ENCODE data around the gene CLEC4G. TPM values are rescaled to one million over a fixed set of nuclear protein-coding genes. Genes with fewer than 3 reads are reported as not detected.
"Not testable (repeated sequence)": the region's sequence is repeated elsewhere in the genome, so short reads cannot be mapped to it uniquely, and the experiment has no call there.

The CLEC4G gene
- total RNA-seq (0.48 TPM), polyA plus RNA-seq (1.1 TPM)

GRCh38 chr19:7732045-7732444, at the start of gene CLEC4G:
CLEC4G (minus strand) TSS chr19:7732110; CDS start chr19:7732102, 8 bp downstream.
- DNase-seq (ENCODE audit: extremely low spot score) = no peak
- Histone ChIP-seq H3K4me1 (ENCODE audit: insufficient read depth) (no peaks in the 10 kb centered on the region), H3K27ac (ENCODE audit: low read depth) (no peak within 1 kb of the TSS), H3K4me3 (ENCODE audit: low read depth, low read length) (no peak within 1 kb of the TSS), H3K36me3 (ENCODE audit: insufficient read depth) (no peaks in the 10 kb centered on the region)
- 57% methylated on average over 9 of the region's 9 CpGs for WGBS

- DNase-seq (ENCODE audit: extremely low spot score) = no peak
Observed at GRCh38 chr19:7781157-7781556, 49.2 kb upstream of the CLEC4G start.

GRCh38 chr19:7779631-7780486, 47.9 kb upstream of the CLEC4G start:
- H3K27ac ChIP-seq (ENCODE audit: low read depth) = no peak overlapping the region
- no peak for DNase-seq (ENCODE audit: extremely low spot score)
- no peak overlapping the region for H3K4me3 ChIP-seq (ENCODE audit: low read depth, low read length)
- WGBS = 71% methylated on average over 26 of the region's 26 CpGs
- no peaks in the 10 kb centered on the region for H3K36me3 ChIP-seq (ENCODE audit: insufficient read depth)
- no peaks in the 10 kb centered on the region for H3K4me1 ChIP-seq (ENCODE audit: insufficient read depth)

More at GRCh38 chr19:7781157-7781556, 49.2 kb upstream of the CLEC4G start:
- no peak overlapping the region for H3K4me3 ChIP-seq (ENCODE audit: low read depth, low read length)
- no peak overlapping the region for H3K27ac ChIP-seq (ENCODE audit: low read depth)
- H3K4me1 ChIP-seq (ENCODE audit: insufficient read depth) = no peaks in the 10 kb centered on the region
- no peaks in the 10 kb centered on the region for H3K36me3 ChIP-seq (ENCODE audit: insufficient read depth)
- 27% methylated on average over 12 of the region's 12 CpGs for WGBS

GRCh38 chr19:7778081-7778480, 46.2 kb upstream of the CLEC4G start:
- 67% methylated on average over 5 of the region's 5 CpGs for WGBS
- H3K4me1 ChIP-seq (ENCODE audit: insufficient read depth) = no peaks in the 10 kb centered on the region
- no peak overlapping the region for H3K4me3 ChIP-seq (ENCODE audit: low read depth, low read length)
- no peak for DNase-seq (ENCODE audit: extremely low spot score)
- H3K36me3 ChIP-seq (ENCODE audit: insufficient read depth) = no peaks in the 10 kb centered on the region
- H3K27ac ChIP-seq (ENCODE audit: low read depth) = no peak overlapping the region

- Histone ChIP-seq H3K36me3 (ENCODE audit: insufficient read depth) (no peaks in the 10 kb centered on the region), H3K27ac (ENCODE audit: low read depth) (no peak overlapping the region), H3K4me3 (ENCODE audit: low read depth, low read length) (no peak overlapping the region), H3K4me1 (ENCODE audit: insufficient read depth) (no peaks in the 10 kb centered on the region)
- WGBS = 90% methylated on average over 9 of the region's 9 CpGs
- DNase-seq (ENCODE audit: extremely low spot score) = no peak
Observed at GRCh38 chr19:7775761-7776160, 43.9 kb upstream of the CLEC4G start.

GRCh38 chr19:7773841-7774240, 41.9 kb upstream of the CLEC4G start:
- Histone ChIP-seq H3K4me3 (ENCODE audit: low read depth, low read length) (no peak overlapping the region), H3K4me1 (ENCODE audit: insufficient read depth) (no peaks in the 10 kb centered on the region), H3K27ac (ENCODE audit: low read depth) (no peak overlapping the region), H3K36me3 (ENCODE audit: insufficient read depth) (no peaks in the 10 kb centered on the region)
- DNase-seq (ENCODE audit: extremely low spot score) = no peak
- 69% methylated on average over 9 of the region's 9 CpGs for WGBS

- no peak for DNase-seq (ENCODE audit: extremely low spot score)
- Histone ChIP-seq H3K4me3 (ENCODE audit: low read depth, low read length) (no peak overlapping the region), H3K36me3 (ENCODE audit: insufficient read depth) (no peaks in the 10 kb centered on the region), H3K27ac (ENCODE audit: low read depth) (no peak overlapping the region), H3K4me1 (ENCODE audit: insufficient read depth) (no peaks in the 10 kb centered on the region)
- 36% methylated on average over 8 of the region's 8 CpGs for WGBS
Observed at GRCh38 chr19:7772752-7773291, 40.9 kb upstream of the CLEC4G start.

GRCh38 chr19:7771072-7771471, 39.2 kb upstream of the CLEC4G start:
- 72% methylated on average over 8 of the region's 8 CpGs for WGBS

GRCh38 chr19:7769171-7769570, 37.3 kb upstream of the CLEC4G start:
- H3K4me1 ChIP-seq (ENCODE audit: insufficient read depth) = no peaks in the 10 kb centered on the region
- H3K27ac ChIP-seq (ENCODE audit: low read depth) = no peak overlapping the region
- WGBS = 68% methylated on average over 2 of the region's 2 CpGs
- no peaks in the 10 kb centered on the region for H3K36me3 ChIP-seq (ENCODE audit: insufficient read depth)
- H3K4me3 ChIP-seq (ENCODE audit: low read depth, low read length) = no peak overlapping the region
- DNase-seq (ENCODE audit: extremely low spot score) = no peak

More at GRCh38 chr19:7771072-7771471, 39.2 kb upstream of the CLEC4G start:
- H3K27ac ChIP-seq (ENCODE audit: low read depth) = no peak overlapping the region
- no peaks in the 10 kb centered on the region for H3K4me1 ChIP-seq (ENCODE audit: insufficient read depth)
- no peaks in the 10 kb centered on the region for H3K36me3 ChIP-seq (ENCODE audit: insufficient read depth)
- no peak overlapping the region for H3K4me3 ChIP-seq (ENCODE audit: low read depth, low read length)
- DNase-seq (ENCODE audit: extremely low spot score) = no peak

GRCh38 chr19:7767487-7767886, 35.6 kb upstream of the CLEC4G start:
- WGBS = 72% methylated on average over 4 of the region's 4 CpGs

GRCh38 chr19:7766535-7766934, 34.6 kb upstream of the CLEC4G start:
- WGBS = 64% methylated on average over 11 of the region's 11 CpGs
- Histone ChIP-seq H3K4me3 (ENCODE audit: low read depth, low read length) (no peak overlapping the region), H3K4me1 (ENCODE audit: insufficient read depth) (no peaks in the 10 kb centered on the region), H3K27ac (ENCODE audit: low read depth) (no peak overlapping the region), H3K36me3 (ENCODE audit: insufficient read depth) (no peaks in the 10 kb centered on the region)
- DNase-seq (ENCODE audit: extremely low spot score) = no peak

More at GRCh38 chr19:7767487-7767886, 35.6 kb upstream of the CLEC4G start:
- H3K36me3 ChIP-seq (ENCODE audit: insufficient read depth) = no peaks in the 10 kb centered on the region
- H3K27ac ChIP-seq (ENCODE audit: low read depth) = no peak overlapping the region
- H3K4me1 ChIP-seq (ENCODE audit: insufficient read depth) = no peaks in the 10 kb centered on the region
- DNase-seq (ENCODE audit: extremely low spot score) = no peak
- H3K4me3 ChIP-seq (ENCODE audit: low read depth, low read length) = no peak overlapping the region

- H3K36me3 ChIP-seq (ENCODE audit: insufficient read depth); H3K27ac ChIP-seq (ENCODE audit: low read depth); H3K4me3 ChIP-seq (ENCODE audit: low read depth, low read length); DNase-seq (ENCODE audit: extremely low spot score); H3K4me1 ChIP-seq (ENCODE audit: insufficient read depth): not testable (repeated sequence)
- WGBS = 82% methylated on average over 2 of the region's 2 CpGs
Observed at GRCh38 chr19:7765043-7765442, 33.1 kb upstream of the CLEC4G start.

GRCh38 chr19:7764157-7764556, 32.2 kb upstream of the CLEC4G start:
- H3K4me1 ChIP-seq (ENCODE audit: insufficient read depth); H3K27ac ChIP-seq (ENCODE audit: low read depth); DNase-seq (ENCODE audit: extremely low spot score); H3K4me3 ChIP-seq (ENCODE audit: low read depth, low read length); H3K36me3 ChIP-seq (ENCODE audit: insufficient read depth): not testable (repeated sequence)
- WGBS = 40% methylated on average over 3 of the region's 3 CpGs

GRCh38 chr19:7763696-7764095, 31.8 kb upstream of the CLEC4G start:
- H3K27ac ChIP-seq (ENCODE audit: low read depth) = no peak overlapping the region
- 41% methylated on average over 1 of the region's 1 CpG for WGBS

More at GRCh38 chr19:7763696-7764095, 31.8 kb upstream of the CLEC4G start:
- Histone ChIP-seq H3K4me1 (ENCODE audit: insufficient read depth) (no peaks in the 10 kb centered on the region), H3K4me3 (ENCODE audit: low read depth, low read length) (no peak overlapping the region), H3K36me3 (ENCODE audit: insufficient read depth) (no peaks in the 10 kb centered on the region)
- no peak for DNase-seq (ENCODE audit: extremely low spot score)
